ENCODE results near the gene FBN2.
"Not testable (repeated sequence)": the region's sequence is repeated elsewhere in the genome, so short reads cannot be mapped to it uniquely, and the experiment has no call there.

FBN2 gene

GRCh38 chr5:128432913-128433440 is 105.1 kb downstream of the FBN2 start:
- DNase-seq (ENCODE audit: low read depth in 3 of 3, low spot score in 1 of 3) = no peak

- DNase-seq (ENCODE audit: low read depth in 3 of 3, low spot score in 1 of 3) = no peak
These were observed 110.1 kb downstream of the FBN2 start for GRCh38 chr5:128427921-128428320.

GRCh38 chr5:128426090-128426534 is 111.9 kb downstream of the FBN2 start:
- no peak for DNase-seq (ENCODE audit: low read depth in 3 of 3, low spot score in 1 of 3)

- DNase-seq (ENCODE audit: low read depth in 3 of 3, low spot score in 1 of 3) = no peak
These were observed 113.4 kb downstream of the FBN2 start for GRCh38 chr5:128424646-128425045.

DNA sequence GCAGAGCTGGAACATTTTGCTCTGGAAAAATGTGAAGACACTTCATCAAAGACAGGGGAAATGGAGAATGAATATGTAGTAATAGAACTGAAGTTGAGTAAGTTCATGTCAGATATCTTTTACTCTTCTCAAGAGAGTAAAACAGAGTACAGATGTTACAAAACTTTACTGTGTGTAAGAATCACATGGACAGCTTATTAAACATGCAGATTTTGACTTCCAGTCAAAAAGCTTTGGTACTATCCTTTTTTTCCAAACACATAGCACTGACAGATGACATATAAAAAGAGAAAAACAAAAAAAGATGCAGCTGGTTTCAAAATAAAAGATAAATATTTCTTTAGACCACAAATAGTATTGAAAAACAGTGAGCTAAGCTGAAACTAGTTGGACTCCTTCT is 115.4 kb downstream of the FBN2 start:
- DNase-seq (ENCODE audit: low read depth in 3 of 3, low spot score in 1 of 3) = no peak

GRCh38 chr5:128414469-128414868 is 123.6 kb downstream of the FBN2 start:
- DNase-seq (ENCODE audit: low read depth in 3 of 3, low spot score in 1 of 3) = no peak

DNA sequence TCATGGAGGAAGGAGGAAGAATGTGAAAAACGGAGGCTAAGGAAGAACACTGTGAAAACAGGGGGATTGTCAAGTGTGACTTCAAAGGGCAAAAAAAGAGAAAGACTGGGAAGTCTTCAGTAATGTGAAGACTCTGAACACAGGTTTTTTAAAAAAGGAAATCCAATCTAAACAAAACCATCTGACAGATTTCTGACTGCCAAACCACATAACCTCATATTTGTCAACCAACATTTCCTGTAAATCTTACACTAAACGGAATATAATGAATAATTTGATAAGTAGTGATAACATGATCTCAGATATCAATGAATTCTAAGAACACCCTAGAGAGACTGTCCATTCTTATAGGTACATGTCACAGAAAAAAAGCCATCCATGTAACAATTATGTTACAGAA is 124.7 kb downstream of the FBN2 start:
- DNase-seq (ENCODE audit: low read depth in 3 of 3, low spot score in 1 of 3) = no peak

- no peak for DNase-seq (ENCODE audit: low read depth in 3 of 3, low spot score in 1 of 3)
These were observed 125.7 kb downstream of the FBN2 start for GRCh38 chr5:128412145-128412930.

- DNase-seq (ENCODE audit: low read depth in 3 of 3, low spot score in 1 of 3) = no peak
These were observed 128.8 kb downstream of the FBN2 start for GRCh38 chr5:128409166-128409800.

DNA sequence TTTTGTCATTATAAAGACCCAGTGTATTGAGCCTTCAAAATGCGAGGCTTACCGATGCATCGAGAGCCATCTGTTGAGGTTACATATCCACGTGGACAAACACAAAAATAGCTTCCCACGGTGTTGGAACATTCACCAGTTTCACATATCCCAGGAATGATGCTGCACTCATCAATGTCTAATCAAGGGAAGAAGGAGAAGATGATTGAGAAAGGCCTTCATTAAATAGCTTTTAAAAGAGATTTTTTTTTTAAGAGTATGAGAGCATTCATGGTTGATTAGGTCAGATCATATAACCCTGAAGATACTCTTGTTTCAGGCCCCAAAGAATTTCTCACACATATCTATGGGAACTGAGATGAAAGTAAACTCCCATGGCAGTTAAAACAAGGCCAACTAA is 129.4 kb downstream of the FBN2 start:
- DNase-seq (ENCODE audit: low read depth in 3 of 3, low spot score in 1 of 3) = no peak

- DNase-seq (ENCODE audit: low read depth in 3 of 3, low spot score in 1 of 3) = no peak
These were observed 130.1 kb downstream of the FBN2 start for GRCh38 chr5:128407944-128408343.

DNA sequence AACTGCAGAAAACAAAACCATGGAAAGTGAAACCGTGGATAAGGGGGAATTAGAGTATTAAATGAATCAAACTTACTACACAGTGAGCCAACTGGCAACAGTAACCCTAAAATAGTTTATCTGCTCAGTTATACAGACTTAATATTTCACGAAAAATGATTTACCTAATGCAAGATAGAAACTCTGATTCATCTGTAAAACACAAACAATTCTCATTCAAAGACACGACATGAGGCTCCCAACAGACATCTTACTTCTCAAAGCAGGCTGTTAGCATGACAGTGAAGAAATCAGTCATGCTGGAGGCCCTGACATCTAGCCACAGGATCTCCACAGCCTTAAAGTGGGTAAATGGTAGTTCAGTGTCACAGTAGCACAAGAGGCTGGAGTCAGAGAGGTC is 131.2 kb downstream of the FBN2 start:
- DNase-seq (ENCODE audit: low read depth in 3 of 3, low spot score in 1 of 3) = no peak

DNA sequence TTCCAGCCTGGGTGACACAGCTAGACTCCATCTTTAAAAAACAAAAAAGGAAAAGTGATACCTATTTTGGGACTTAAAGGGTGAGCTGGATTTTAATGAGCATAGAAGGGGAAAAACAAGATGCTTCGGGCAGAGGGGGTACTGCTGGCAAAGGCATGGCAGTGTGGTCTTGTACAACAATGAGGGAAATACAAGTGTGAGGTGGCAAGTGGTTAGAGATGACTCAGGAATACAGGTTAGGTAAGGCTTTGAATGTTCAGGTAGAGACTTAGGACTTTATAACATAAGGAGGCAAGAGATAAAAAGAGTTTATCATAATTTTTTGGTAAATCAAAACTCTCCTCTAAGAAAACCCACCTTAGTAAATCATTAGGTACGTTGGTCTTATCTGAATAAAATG is 132.9 kb downstream of the FBN2 start:
- DNase-seq (ENCODE audit: low read depth in 3 of 3, low spot score in 1 of 3) = no peak

DNA sequence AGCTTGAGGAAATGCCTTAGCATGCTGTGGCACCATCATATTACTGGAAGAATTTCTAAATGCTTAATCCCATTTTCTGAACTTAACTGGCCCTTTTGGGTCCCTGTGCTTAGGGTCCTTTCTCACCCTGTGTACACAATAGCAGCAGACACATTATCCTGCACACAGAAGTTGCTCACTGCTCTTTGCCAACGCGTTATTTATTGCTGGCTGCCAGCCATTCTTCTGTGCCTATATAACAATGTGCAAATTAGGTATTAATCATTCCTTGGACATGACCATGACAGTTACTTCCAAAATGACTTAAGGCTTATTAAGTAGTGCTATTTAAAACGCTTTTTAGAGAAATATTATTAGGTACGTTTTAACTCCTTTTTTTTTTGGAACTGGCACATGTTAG is 134.7 kb downstream of the FBN2 start:
- DNase-seq (ENCODE audit: low read depth in 3 of 3, low spot score in 1 of 3) = no peak

GRCh38 chr5:128402506-128402905 is 135.5 kb downstream of the FBN2 start:
- no peak for DNase-seq (ENCODE audit: low read depth in 3 of 3, low spot score in 1 of 3)

- DNase-seq (ENCODE audit: low read depth in 3 of 3, low spot score in 1 of 3) = not testable (repeated sequence)
These were observed 137.3 kb downstream of the FBN2 start for GRCh38 chr5:128400766-128401165.

- DNase-seq (ENCODE audit: low read depth in 3 of 3, low spot score in 1 of 3) = no peak
These were observed 138.9 kb downstream of the FBN2 start for GRCh38 chr5:128399111-128399510.

DNA sequence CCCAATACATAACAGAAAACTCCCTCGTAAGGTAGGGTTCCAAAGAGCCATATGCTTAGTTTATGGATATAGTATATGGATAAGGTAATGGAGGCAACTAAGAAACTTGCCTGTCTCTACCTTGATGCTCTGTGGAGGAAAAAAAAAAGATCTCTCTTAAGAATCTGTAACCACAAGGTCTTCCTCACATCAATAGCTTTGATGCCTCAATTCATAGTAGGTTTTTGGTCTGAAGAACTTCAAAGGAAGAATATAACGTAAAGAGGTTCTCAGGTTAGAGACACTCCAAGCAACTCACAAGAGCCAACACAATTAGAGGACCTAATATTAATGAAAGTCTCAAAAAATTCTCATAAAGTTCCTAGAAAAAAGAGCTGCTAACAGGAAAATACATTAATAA is 140.2 kb downstream of the FBN2 start:
- DNase-seq (ENCODE audit: low read depth in 3 of 3, low spot score in 1 of 3) = no peak

DNA sequence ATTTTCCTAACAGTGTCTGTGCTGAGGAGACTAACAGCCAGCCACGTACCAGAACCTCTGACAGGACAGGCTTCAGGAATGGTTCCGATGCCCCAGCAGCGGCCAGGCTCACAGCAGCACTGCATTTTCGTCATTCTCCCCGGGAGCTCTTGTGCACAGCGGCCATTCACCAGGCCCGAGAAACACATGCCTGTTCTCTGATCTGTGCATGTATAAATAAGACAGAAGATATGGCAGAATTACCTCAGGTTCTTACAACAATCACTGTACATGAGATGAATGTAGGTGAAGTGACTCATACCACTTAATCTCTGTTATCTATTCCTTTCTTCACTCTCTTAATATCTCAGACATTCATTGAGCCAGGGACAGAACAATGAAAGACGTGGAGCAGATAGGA is 143.0 kb downstream of the FBN2 start:
- no peak for DNase-seq (ENCODE audit: low read depth in 3 of 3, low spot score in 1 of 3)

DNA sequence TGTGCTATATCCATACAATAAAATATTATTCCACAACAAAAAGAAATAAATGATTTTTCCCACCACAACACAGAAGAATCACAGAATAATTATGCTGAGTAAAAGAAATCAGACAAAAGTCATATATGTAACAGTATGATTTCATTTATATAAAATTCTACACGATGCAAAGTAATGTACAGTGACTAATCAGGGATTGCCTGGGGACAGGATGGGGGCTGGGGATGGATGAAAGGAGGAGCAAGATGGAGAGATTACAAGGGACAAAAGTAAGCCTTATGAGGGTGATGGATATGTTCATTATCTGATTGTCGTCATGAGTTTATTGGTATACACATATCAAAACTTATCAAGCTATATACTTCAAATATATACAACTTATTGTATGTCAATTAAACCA is 154.0 kb downstream of the FBN2 start:
- DNase-seq (ENCODE audit: low read depth in 3 of 3, low spot score in 1 of 3) = no peak

DNA sequence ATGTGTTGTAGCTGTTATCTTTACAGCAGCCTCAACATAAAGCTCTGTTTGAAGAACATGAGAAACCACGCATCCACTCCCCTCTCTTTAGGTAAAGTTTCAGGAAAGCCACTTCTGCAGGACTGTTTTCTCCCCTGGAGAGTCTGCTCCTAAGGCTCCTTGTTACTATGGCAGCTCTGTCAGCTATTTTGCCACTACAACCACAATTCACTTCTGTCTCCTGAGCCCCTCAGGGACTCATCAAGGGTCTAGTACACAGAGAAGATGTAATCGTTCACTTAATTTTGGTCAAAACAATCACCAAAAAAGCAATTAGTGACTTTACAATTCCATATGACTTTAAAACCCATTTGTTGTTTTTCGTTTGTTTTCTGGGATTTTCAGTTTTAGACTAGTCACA is 157.7 kb downstream of the FBN2 start:
- DNase-seq (ENCODE audit: low read depth in 3 of 3, low spot score in 1 of 3) = no peak

GRCh38 chr5:128378632-128379031 is 159.4 kb downstream of the FBN2 start:
- no peak for DNase-seq (ENCODE audit: low read depth in 3 of 3, low spot score in 1 of 3)

- DNase-seq (ENCODE audit: low read depth in 3 of 3, low spot score in 1 of 3) = no peak
These were observed 159.8 kb downstream of the FBN2 start for GRCh38 chr5:128378196-128378595.

All from stimulated activated CD4-positive, alpha-beta T cell treated with anti-CD3 and anti-CD28 coated beads, TNF-alpha, amount 100 ng/mL, for 1 hour (primary cell).